Activated naive CD4-positive, alpha-beta T cell treated with anti-CD3 and anti-CD28 coated beads, Interleukin-2, amount 10 ng/mL, durations not matched to agents 7 days and 5 days (primary cell): ENCODE measurements around the gene COIL.

Experiments used
- CTCF ChIA-PET: fragments of 350-600 bp; sonication (Branson Sonifier 250); formaldehyde crosslinking; loops from one replicate; lab custom pipeline; 2021; ENCODE audit warnings: antibody characterized with exemption; lab: Charles Lee
- DNase-seq: peaks from one replicate; pipeline ENCODE4 v3.0.0-alpha.2; 2020
- H3K27ac Mint-ChIP-seq: one replicate; pipeline ENCODE4 v1.8.0; 2021; ENCODE audit warnings: mild to moderate bottlenecking, moderate library complexity, mixed read lengths
- H3K27me3 Mint-ChIP-seq: one replicate; pipeline ENCODE4 v1.8.0; 2021; ENCODE audit warnings: mild to moderate bottlenecking, mixed read lengths
- H3K36me3 Mint-ChIP-seq: one replicate; pipeline ENCODE4 v1.8.0; 2021; ENCODE audit warnings: mixed read lengths
- H3K4me1 Mint-ChIP-seq: one replicate; pipeline ENCODE4 v1.8.0; 2021; ENCODE audit warnings: mixed read lengths
- H3K4me3 Mint-ChIP-seq: one replicate; pipeline ENCODE4 v1.8.0; 2021; ENCODE audit warnings: mild to moderate bottlenecking, moderate library complexity, mixed read lengths
- H3K9me3 Mint-ChIP-seq: one replicate; pipeline ENCODE4 v1.8.0; 2021; ENCODE audit warnings: mixed read lengths

Gene COIL

DNA sequence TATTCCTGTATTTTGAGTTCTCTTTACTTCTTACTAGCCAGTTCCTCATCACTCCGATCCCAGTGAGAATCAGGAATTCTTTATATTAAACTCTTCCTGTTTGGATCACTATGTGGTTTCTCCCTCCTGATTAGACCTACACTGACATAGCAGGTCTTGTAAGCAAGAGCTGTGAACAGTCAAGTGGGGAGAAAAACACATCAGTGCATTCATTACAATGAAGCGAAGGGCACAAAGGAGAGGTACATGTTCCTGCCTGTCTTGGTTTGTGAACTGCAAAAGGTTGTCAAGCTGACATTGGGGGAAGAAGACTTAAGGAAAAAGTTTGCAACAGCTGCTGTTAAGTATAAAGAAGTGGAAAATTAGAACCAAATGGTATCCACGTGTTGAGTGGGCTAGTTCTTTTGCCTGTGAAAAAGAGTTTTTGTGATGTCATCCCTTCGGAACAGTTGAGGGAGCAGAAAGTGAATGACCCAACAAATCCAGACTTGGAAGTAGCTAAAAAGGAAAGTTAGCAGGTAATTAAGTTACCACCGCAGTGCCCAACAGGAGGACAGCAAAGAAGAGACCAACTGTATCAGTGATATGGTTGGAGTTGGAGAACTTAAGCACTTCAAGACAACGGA, 24.0 kb downstream of the COIL start:
- Mint-ChIP-seq H3K9me3 (no peaks in the 10 kb centered on the region), H3K27ac (no peak overlapping the region), H3K4me1 (peaks cover 15% of the 10 kb centered on the region), H3K4me3 (no peak overlapping the region), H3K27me3 (no peaks in the 10 kb centered on the region), H3K36me3 (peaks cover 50% of the 10 kb centered on the region)
- CTCF ChIA-PET: interaction anchor here (1.3 kb wide), 1 partner anchor 47 kb away, joined by 3 read pairs; no protein-coding TSS in a partner anchor
- no peak for DNase-seq

- Mint-ChIP-seq H3K27ac (no peak overlapping the region), H3K9me3 (peaks cover 5% of the 10 kb centered on the region), H3K4me3 (no peak overlapping the region), H3K27me3 (no peaks in the 10 kb centered on the region), H3K4me1 (peaks cover 15% of the 10 kb centered on the region), H3K36me3 (peaks cover 44% of the 10 kb centered on the region)
- no peak for DNase-seq
- CTCF ChIA-PET: interaction anchor here (1.2 kb wide), 1 partner anchor 116 kb away, joined by 3 read pairs; no protein-coding TSS in a partner anchor
Measured at GRCh38 chr17:56935461-56935860, 25.4 kb downstream of the COIL start.

DNA sequence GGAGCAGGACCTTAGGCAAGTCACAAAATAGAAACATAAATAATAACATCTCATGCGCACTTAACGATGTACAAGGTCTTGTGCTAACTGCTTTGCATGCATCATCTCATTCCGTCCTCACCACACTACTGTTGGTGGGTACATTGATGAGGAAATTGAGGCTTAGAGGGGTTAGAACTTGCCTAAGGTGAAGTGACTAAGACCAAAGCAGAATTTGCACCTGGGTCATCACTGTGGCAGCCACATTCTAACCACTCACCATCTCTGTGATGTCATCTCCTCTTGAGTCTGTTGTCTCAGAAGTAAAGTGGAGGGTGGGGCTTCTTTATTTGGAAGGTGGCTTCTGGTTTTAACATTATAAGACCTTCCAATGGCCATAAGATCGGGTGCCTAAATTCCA, 26.6 kb downstream of the COIL start:
- H3K4me1 Mint-ChIP-seq: peaks cover 15% of the 10 kb centered on the region
- H3K27ac Mint-ChIP-seq: no peak overlapping the region
- peaks cover 38% of the 10 kb centered on the region for H3K36me3 Mint-ChIP-seq
- no peak overlapping the region for H3K4me3 Mint-ChIP-seq
- H3K27me3 Mint-ChIP-seq: no peaks in the 10 kb centered on the region
- H3K9me3 Mint-ChIP-seq: peaks cover 10% of the 10 kb centered on the region
- DNase-seq: no peak
- CTCF ChIA-PET: no interaction called here

GRCh38 chr17:56933868-56934267, 27.0 kb downstream of the COIL start:
- peaks cover 12% of the 10 kb centered on the region for H3K9me3 Mint-ChIP-seq
- H3K4me1 Mint-ChIP-seq: peaks cover 15% of the 10 kb centered on the region
- peaks cover 36% of the 10 kb centered on the region for H3K36me3 Mint-ChIP-seq
- CTCF ChIA-PET: no interaction called here
- no peak for DNase-seq
- H3K27ac Mint-ChIP-seq: no peak overlapping the region
- H3K4me3 Mint-ChIP-seq: no peak overlapping the region
- H3K27me3 Mint-ChIP-seq: no peaks in the 10 kb centered on the region

GRCh38 chr17:56933151-56933745, 27.6 kb downstream of the COIL start:
- H3K4me1 Mint-ChIP-seq: peaks cover 11% of the 10 kb centered on the region
- H3K27me3 Mint-ChIP-seq: no peaks in the 10 kb centered on the region
- H3K9me3 Mint-ChIP-seq: peaks cover 14% of the 10 kb centered on the region
- no peak for DNase-seq
- H3K4me3 Mint-ChIP-seq: no peak overlapping the region
- H3K36me3 Mint-ChIP-seq: peaks cover 31% of the 10 kb centered on the region
- CTCF ChIA-PET: interaction anchor here (1.4 kb wide), 1 partner anchor 113 kb away, joined by 5 read pairs; no protein-coding TSS in a partner anchor
- H3K27ac Mint-ChIP-seq: no peak overlapping the region

GRCh38 chr17:56930739-56931337, 30.0 kb downstream of the COIL start:
- Mint-ChIP-seq H3K27me3 (peaks cover 4% of the 10 kb centered on the region), H3K4me1 (peaks cover 4% of the 10 kb centered on the region), H3K27ac (no peak overlapping the region), H3K9me3 (peaks cover 16% of the 10 kb centered on the region), H3K4me3 (no peak overlapping the region), H3K36me3 (peaks cover 18% of the 10 kb centered on the region)
- CTCF ChIA-PET: interaction anchor here (1.0 to 1.3 kb wide), 2 partner anchors 11 kb away, joined by 3 read pairs; no protein-coding TSS in a partner anchor
- no peak for DNase-seq

GRCh38 chr17:56929362-56929969, 31.4 kb downstream of the COIL start:
- DNase-seq: no peak
- Mint-ChIP-seq H3K27me3 (peaks cover 9% of the 10 kb centered on the region), H3K36me3 (peaks cover 15% of the 10 kb centered on the region), H3K4me3 (no peak overlapping the region), H3K9me3 (peaks cover 16% of the 10 kb centered on the region), H3K27ac (no peak overlapping the region), H3K4me1 (peaks cover 1% of the 10 kb centered on the region)
- CTCF ChIA-PET: interaction anchor here (1.3 kb wide), 1 partner anchor 10 kb away, joined by 3 read pairs; no protein-coding TSS in a partner anchor

GRCh38 chr17:56928586-56928985, 32.3 kb downstream of the COIL start:
- Mint-ChIP-seq H3K27ac (no peak overlapping the region), H3K4me3 (no peak overlapping the region), H3K4me1 (no peaks in the 10 kb centered on the region), H3K36me3 (peaks cover 8% of the 10 kb centered on the region), H3K9me3 (peaks cover 16% of the 10 kb centered on the region), H3K27me3 (peaks cover 14% of the 10 kb centered on the region)
- DNase-seq: no peak
- CTCF ChIA-PET: interaction anchor here (0.8 kb wide), 1 partner anchor 108 kb away, joined by 3 read pairs; no protein-coding TSS in a partner anchor

DNA sequence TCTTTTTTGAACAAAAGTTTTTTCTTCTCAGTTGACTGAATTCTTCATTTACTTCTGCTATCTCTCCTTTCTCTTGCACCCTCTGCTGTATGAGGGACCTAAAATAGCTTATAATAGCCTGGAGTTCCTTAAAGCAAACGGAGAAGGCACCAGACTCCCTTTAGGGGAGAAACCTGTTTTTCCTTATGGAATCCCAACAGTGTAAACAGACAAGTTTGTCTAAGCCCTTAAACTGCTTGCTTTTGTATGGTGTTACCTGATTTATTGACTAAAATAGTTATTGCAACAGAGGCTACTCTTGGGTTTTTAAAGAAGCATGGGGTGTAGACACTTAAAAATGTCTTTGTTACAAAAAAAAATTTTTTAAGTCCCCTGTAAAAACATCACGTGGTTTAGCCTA, 34.1 kb downstream of the COIL start:
- Mint-ChIP-seq H3K4me1 (no peaks in the 10 kb centered on the region), H3K27me3 (peaks cover 14% of the 10 kb centered on the region), H3K36me3 (peaks cover 4% of the 10 kb centered on the region), H3K9me3 (peaks cover 16% of the 10 kb centered on the region), H3K27ac (no peak overlapping the region), H3K4me3 (no peak overlapping the region)
- CTCF ChIA-PET: no interaction called here
- DNase-seq: no peak

DNA sequence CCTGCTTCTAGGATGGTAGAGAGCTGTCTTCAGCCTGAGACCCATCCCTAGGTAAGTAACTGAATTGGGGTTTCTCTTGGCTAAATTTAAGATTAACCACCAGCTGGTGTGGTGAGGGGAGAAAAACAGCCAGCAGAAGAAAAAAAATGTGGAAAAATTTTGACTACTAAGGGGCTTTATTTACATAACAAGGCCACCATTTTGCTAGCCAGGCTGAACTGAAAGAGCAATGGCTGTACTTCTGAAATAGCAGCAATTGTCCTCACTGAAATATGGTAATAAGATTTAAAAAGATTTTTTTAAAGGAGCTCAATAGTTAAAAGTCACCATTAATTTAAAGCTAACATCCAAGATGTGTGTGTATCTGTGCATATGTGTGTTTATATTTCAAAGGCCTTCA, 34.6 kb downstream of the COIL start:
- CTCF ChIA-PET: no interaction called here
- Mint-ChIP-seq H3K27ac (no peak overlapping the region), H3K4me1 (no peaks in the 10 kb centered on the region), H3K4me3 (no peak overlapping the region), H3K36me3 (peaks cover 4% of the 10 kb centered on the region), H3K9me3 (peaks cover 16% of the 10 kb centered on the region), H3K27me3 (peaks cover 14% of the 10 kb centered on the region)
- no peak for DNase-seq

DNA sequence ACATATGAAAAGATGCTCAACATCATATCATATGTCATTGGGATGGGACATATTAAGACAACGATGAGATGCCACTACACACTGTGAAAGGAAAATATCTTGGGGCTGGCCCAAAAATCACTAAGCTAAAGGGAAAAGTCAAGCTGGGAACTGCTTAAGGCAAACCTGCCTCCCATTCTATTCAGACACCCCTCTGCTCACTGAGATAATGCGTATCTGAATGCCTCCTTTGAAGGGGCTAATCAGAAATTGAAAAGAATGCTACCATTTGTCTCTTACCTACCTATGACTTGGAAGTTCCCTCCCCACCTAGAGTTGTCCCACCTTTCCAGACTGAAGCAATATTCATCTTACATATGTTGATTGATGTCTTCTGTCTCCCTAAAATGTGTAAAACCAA, 35.8 kb downstream of the COIL start:
- Mint-ChIP-seq H3K27me3 (peaks cover 14% of the 10 kb centered on the region), H3K4me1 (no peaks in the 10 kb centered on the region), H3K4me3 (no peak overlapping the region), H3K27ac (no peak overlapping the region), H3K36me3 (peaks cover 2% of the 10 kb centered on the region), H3K9me3 (peaks cover 9% of the 10 kb centered on the region)
- CTCF ChIA-PET: no interaction called here
- no peak for DNase-seq

GRCh38 chr17:56919717-56920116, 41.1 kb downstream of the COIL start:
- peaks cover 8% of the 10 kb centered on the region for H3K27me3 Mint-ChIP-seq
- DNase-seq: no peak
- peaks cover 25% of the 10 kb centered on the region for H3K4me1 Mint-ChIP-seq
- no peak overlapping the region for H3K27ac Mint-ChIP-seq
- CTCF ChIA-PET: interaction anchor here (0.6 kb wide), 1 partner anchor 10 kb away, joined by 3 read pairs; no protein-coding TSS in a partner anchor
- no peak overlapping the region for H3K4me3 Mint-ChIP-seq
- H3K9me3 Mint-ChIP-seq: peaks cover 15% of the 10 kb centered on the region
- H3K36me3 Mint-ChIP-seq: peaks cover 6% of the 10 kb centered on the region

GRCh38 chr17:56918916-56919315, 41.9 kb downstream of the COIL start:
- Mint-ChIP-seq H3K4me3 (no peak overlapping the region), H3K27ac (no peak overlapping the region), H3K27me3 (no peaks in the 10 kb centered on the region), H3K4me1 (peaks cover 29% of the 10 kb centered on the region), H3K36me3 (peaks cover 9% of the 10 kb centered on the region), H3K9me3 (peaks cover 15% of the 10 kb centered on the region)
- no peak for DNase-seq
- CTCF ChIA-PET: no interaction called here

DNA sequence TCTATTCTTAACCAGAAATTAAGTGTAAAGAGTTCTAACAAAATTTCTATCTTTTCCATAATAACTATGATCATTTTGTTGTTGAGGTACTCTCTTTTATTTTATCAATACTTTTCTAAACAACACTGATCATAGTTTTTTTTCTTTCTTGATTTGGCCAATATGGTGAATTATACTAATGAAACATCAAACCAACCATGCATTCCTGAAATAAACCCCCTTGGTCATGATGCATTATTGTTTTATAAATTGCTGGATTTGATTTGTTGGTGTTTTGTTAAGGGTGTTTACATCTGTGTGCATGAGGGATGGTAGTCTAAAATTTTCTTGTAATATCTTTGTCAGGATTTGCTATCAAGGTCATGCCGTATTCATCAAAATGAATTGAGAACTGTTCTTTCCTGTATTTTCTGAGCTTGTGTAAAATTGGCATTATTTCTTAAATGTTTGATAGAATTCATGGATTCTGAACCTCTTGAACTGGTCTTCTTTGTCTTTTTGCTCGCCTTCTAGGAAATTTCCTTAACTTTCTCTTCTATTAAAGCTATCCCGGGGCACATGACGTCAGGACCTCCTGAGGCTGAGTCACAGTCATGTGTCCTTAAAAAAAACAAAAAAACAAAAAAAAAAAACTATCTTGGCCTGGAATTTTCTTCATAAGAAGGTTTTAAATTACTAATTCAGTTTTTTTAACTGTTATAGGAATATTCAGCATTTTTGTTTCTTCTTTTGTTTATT, 43.1 kb downstream of the COIL start:
- H3K4me1 Mint-ChIP-seq: peaks cover 29% of the 10 kb centered on the region
- no peaks in the 10 kb centered on the region for H3K27me3 Mint-ChIP-seq
- no peak overlapping the region for H3K4me3 Mint-ChIP-seq
- CTCF ChIA-PET: no interaction called here
- no peak for DNase-seq
- peaks cover 9% of the 10 kb centered on the region for H3K36me3 Mint-ChIP-seq
- no peak overlapping the region for H3K27ac Mint-ChIP-seq
- peaks cover 15% of the 10 kb centered on the region for H3K9me3 Mint-ChIP-seq
